Neuronal stem cell (in vitro differentiated cells): Measurements from ENCODE around the gene ZNF697.

Experiments used
- DNase-seq: peaks from one replicate; pipeline ENCODE4 v3.0.0-alpha.2; 2013; ENCODE audit warnings: low spot score
- H2AFZ ChIP-seq: one replicate; pipeline ENCODE4 v1.6.1; 2013; ENCODE audit warnings: mild to moderate bottlenecking, low read length, inconsistent platforms
- H2AK5ac ChIP-seq: 2 replicates; pipeline ENCODE4 v1.6.1; 2013; ENCODE audit warnings: low read depth, mild to moderate bottlenecking, inconsistent platforms, low read length, moderate library complexity, mixed read lengths
- H2BK120ac ChIP-seq: 2 replicates; pipeline ENCODE4 v1.6.1; 2013; ENCODE audit warnings: low read depth, mild to moderate bottlenecking, inconsistent platforms, low read length, moderate library complexity, mixed read lengths
- H2BK12ac ChIP-seq: one replicate; pipeline ENCODE4 v1.6.1; 2013; ENCODE audit warnings: low read length, inconsistent platforms
- H2BK15ac ChIP-seq: 2 replicates; pipeline ENCODE4 v1.6.1; 2013; ENCODE audit warnings: mild to moderate bottlenecking, low read length, inconsistent platforms, mixed read lengths
- H2BK5ac ChIP-seq: one replicate; pipeline ENCODE4 v1.6.1; 2013; ENCODE audit warnings: inconsistent platforms, mild to moderate bottlenecking, low read length, moderate library complexity
- H3K14ac ChIP-seq: one replicate; pipeline ENCODE4 v1.6.1; 2013; ENCODE audit warnings: low read length, inconsistent platforms
- H3K18ac ChIP-seq: 2 replicates; pipeline ENCODE4 v1.6.1; 2013; ENCODE audit warnings: low read length, inconsistent platforms
- H3K23ac ChIP-seq: 2 replicates; pipeline ENCODE4 v1.6.1; 2013; ENCODE audit warnings: low read depth, mild to moderate bottlenecking, mixed read lengths, low read length, inconsistent platforms; ENCODE audit not compliant: poor library complexity
- H3K27ac ChIP-seq: replicated peaks from 3 replicates; pipeline ENCODE4 v1.5.1; 2013; ENCODE audit warnings: low read length, inconsistent platforms
- H3K27me3 ChIP-seq, 3 experiments: 2 replicates each; pipeline ENCODE4 v1.6.1; 2013; ENCODE audit warnings: low read length in 3 of 3, mild to moderate bottlenecking in 2 of 3, inconsistent platforms in 1 of 3, low read depth in 1 of 3, mixed read lengths in 1 of 3, moderate library complexity in 1 of 3; ENCODE audit not compliant: control insufficient read depth in 3 of 3, insufficient read depth in 3 of 3
- H3K36me3 ChIP-seq, 2 donors: replicated peaks in 1 of 2; 2 replicates each; pipeline ENCODE4 v1.6.1; 2013; ENCODE audit warnings: low read length in 2 of 2; ENCODE audit not compliant: control insufficient read depth in 2 of 2, insufficient read depth in 2 of 2
- H3K4ac ChIP-seq: 2 replicates; pipeline ENCODE4 v1.6.1; 2013; ENCODE audit warnings: inconsistent platforms, mild to moderate bottlenecking, low read length, moderate library complexity
- H3K4me1 ChIP-seq, 2 donors: 1 replicate in 1 of 2; 2 replicates in 1 of 2; pipeline ENCODE4 v1.6.1; 2013; ENCODE audit warnings: low read length in 2 of 2, low read depth in 1 of 2; ENCODE audit not compliant: control insufficient read depth in 2 of 2, insufficient read depth in 1 of 2
- H3K4me2 ChIP-seq: one replicate; pipeline ENCODE4 v1.6.1; 2013; ENCODE audit warnings: mild to moderate bottlenecking, low read length, inconsistent platforms; ENCODE audit not compliant: insufficient read depth, poor library complexity, severe bottlenecking
- H3K4me3 ChIP-seq, 2 donors: 2 replicates each; pipeline ENCODE4 v1.5.1; 2013; ENCODE audit warnings: low read length in 2 of 2, mild to moderate bottlenecking in 2 of 2, inconsistent platforms in 1 of 2, moderate library complexity in 1 of 2
- H3K79me1 ChIP-seq: one replicate; pipeline ENCODE4 v1.6.1; 2013; ENCODE audit warnings: low read depth, mild to moderate bottlenecking, inconsistent platforms, low read length, moderate library complexity
- H3K9ac ChIP-seq: one replicate; pipeline ENCODE4 v1.6.1; 2013; ENCODE audit warnings: mild to moderate bottlenecking, low read depth, low read length, inconsistent platforms; ENCODE audit not compliant: poor library complexity
- H3K9me3 ChIP-seq, 2 donors: replicated peaks in 1 of 2; 2 replicates each; pipeline versions ENCODE3 to v1.6.1; 2013; ENCODE audit warnings: low read length in 2 of 2, mild to moderate bottlenecking in 2 of 2, inconsistent platforms in 1 of 2, low read depth in 1 of 2, mixed read lengths in 1 of 2, moderate library complexity in 1 of 2; ENCODE audit not compliant: control insufficient read depth in 2 of 2, insufficient read depth in 1 of 2
- H4K8ac ChIP-seq: one replicate; pipeline ENCODE4 v1.6.1; 2013; ENCODE audit warnings: low read depth, mild to moderate bottlenecking, inconsistent platforms, low read length, moderate library complexity
- H4K91ac ChIP-seq: one replicate; pipeline ENCODE4 v1.6.1; 2013; ENCODE audit warnings: low read length, low read depth, mild to moderate bottlenecking, inconsistent platforms; ENCODE audit not compliant: poor library complexity
- WGBS, 2 donors: extraction: QIAGEN DNeasy Blood & Tissue Kit; methylation state at CpG; one replicate each; pipeline ENCODE4 v1.1.7; 2013; ENCODE audit warnings: missing lambda C conversion rate in 2 of 2, mixed read lengths in 1 of 2; ENCODE audit not compliant: insufficient read length in 2 of 2, insufficient replicate concordance in 1 of 2; ENCODE audit errors: extremely low coverage in 2 of 2; 5-methylcytosine and 5-hydroxymethylcytosine counted together

ZNF697 gene

DNA sequence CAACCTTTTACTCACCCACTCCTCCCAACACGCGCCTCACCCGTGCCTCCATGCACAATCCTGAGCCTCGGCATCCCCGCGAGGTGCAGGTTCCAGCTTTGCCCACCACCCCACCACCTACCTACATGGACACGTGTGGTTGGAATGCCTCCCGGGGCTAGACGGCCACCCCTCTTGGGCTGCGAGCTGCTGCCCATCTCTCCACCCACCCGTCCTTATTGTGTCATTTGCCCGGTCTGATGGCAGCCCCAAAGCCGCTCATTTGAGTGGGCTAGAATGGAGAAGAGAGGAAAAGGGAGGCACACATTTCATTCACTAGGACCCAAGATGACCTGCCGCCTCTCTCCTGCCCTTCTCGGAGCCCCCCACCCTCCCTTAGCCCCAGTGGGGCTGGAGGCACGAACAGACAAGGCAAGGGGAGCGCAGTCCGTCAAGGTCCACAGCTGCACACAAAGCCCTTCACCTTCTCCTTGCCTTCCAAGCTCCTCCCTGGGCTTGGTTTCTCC is 785 bp downstream of the ZNF697 start:
- Histone ChIP-seq H3K79me1 (peaks cover 5% of the 10 kb centered on the region), H3K4me3 (peak overlapping the region; percentile 90 to 95), H3K23ac (peak overlapping the region; percentile 96), H3K4me1 (peaks cover 7% of the 10 kb centered on the region in 2 donors), H4K91ac (no peak overlapping the region), H3K9ac (peak overlapping the region; percentile 87), H2AFZ (peak overlapping the region; percentile 99), H2BK15ac (no peak overlapping the region), H3K36me3 (no peaks in the 10 kb centered on the region), H3K27ac (no peak overlapping the region), H3K4me2 (peak overlapping the region; percentile 88), H3K14ac (peak overlapping the region; percentile 42), H2BK120ac (no peak overlapping the region), H4K8ac (no peak overlapping the region), H3K4ac (no peak overlapping the region), H2BK5ac (peak overlapping the region; percentile 40), H2BK12ac (no peak overlapping the region), H2AK5ac (no peak overlapping the region), H3K27me3 (peaks cover 0 to 27% (median 0%) of the 10 kb centered on the region in 3 experiments), H3K9me3 (no peaks in the 10 kb centered on the region), H3K18ac (peak overlapping the region; percentile 63)
- no peak for DNase-seq
- WGBS, 2 donors, result no CpG with 5 or more reads among the region's 18 CpGs

DNA sequence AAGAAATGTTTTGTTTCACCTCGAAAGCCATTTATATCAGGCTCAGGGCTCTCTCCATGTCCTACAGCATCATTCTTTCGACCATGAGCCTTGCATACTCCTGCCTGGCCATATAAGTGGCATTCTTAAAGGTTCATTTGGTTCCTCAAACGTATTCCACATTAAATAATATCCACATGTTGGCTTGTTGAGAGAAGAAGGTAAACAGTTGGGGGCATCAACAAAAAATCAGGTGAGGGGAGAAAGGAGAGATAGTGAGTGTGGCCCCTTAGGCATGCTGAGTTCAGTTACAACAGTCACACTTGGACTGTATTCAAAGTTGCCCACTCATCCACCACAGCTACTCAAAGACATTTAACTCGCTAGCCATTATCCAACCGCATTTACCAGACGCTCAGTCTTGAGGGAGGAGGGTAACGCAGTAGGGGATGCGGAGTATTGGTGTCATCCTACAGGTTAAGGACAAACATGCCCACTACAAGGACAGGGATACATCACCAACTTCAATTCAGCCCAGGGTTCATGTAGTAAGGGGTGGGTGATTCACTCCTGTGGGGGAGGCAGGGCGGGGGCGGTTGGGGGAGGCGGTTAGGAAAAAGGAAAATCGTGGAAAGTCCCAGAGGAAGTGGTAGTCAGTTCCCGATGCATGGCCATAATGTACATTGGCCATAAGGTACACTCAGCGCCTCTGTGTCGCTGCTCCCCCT is 1.4 kb downstream of the ZNF697 start:
- DNase-seq, result no peak
- Histone ChIP-seq H4K8ac (no peak overlapping the region), H3K27me3 (peaks cover 0 to 21% (median 0%) of the 10 kb centered on the region in 3 experiments), H3K27ac (no peak overlapping the region), H2BK5ac (no peak overlapping the region), H3K36me3 (peaks cover 0 to 5% of the 10 kb centered on the region in 2 donors), H3K23ac (peak overlapping the region; percentile 19), H2BK12ac (no peak overlapping the region), H3K9me3 (peaks cover 0 to 4% of the 10 kb centered on the region in 2 donors), H4K91ac (no peak overlapping the region), H2BK15ac (no peak overlapping the region), H2BK120ac (no peak overlapping the region), H2AFZ (peak overlapping the region; percentile 99), H3K4me3 (peak overlapping the region; percentile 90 to 95), H3K4me1 (peaks cover 7% of the 10 kb centered on the region in 2 donors), H3K79me1 (peaks cover 5% of the 10 kb centered on the region), H3K14ac (peak overlapping the region; percentile 42), H2AK5ac (no peak overlapping the region), H3K4me2 (peak overlapping the region; percentile 88), H3K18ac (peak overlapping the region; percentile 63), H3K4ac (no peak overlapping the region), H3K9ac (peak overlapping the region; percentile 60)
- no CpG with 5 or more reads among the region's 15 CpGs for WGBS, 2 donors

DNA sequence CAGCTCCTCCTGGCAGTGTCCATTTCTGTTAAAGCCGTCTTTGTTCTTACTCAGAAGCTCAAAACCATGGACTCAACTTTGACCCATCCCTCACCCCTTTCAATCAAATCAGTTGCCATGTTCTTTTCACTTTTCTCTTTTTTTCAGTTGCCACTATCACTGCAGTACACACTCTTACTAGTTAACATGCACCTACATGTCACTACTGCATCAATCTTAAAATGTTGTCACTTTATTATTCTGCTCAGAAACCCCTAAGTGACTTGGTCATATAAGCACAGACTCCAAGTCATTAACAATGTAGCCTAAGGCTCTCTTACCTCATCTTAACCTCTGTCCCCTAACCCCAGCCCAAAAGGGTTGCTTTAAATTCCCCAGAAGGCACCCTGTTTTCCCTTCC is 9.0 kb downstream of the ZNF697 start:
- no peak overlapping the region for H3K9ac ChIP-seq
- H3K4ac ChIP-seq, result no peak overlapping the region
- no peaks in the 10 kb centered on the region for H3K27me3 ChIP-seq
- DNase-seq, result no peak
- no peaks in the 10 kb centered on the region for H3K79me1 ChIP-seq
- H2AK5ac ChIP-seq, result no peak overlapping the region
- H2BK12ac ChIP-seq, result no peak overlapping the region
- no peak overlapping the region for H3K14ac ChIP-seq
- no peak overlapping the region for H3K27ac ChIP-seq
- peaks cover 0 to 5% of the 10 kb centered on the region in 2 donors for H3K4me1 ChIP-seq
- no peak overlapping the region for H3K23ac ChIP-seq
- H3K4me2 ChIP-seq, result no peak overlapping the region
- no peak overlapping the region for H3K4me3 ChIP-seq
- no peak overlapping the region for H2BK15ac ChIP-seq
- H3K36me3 ChIP-seq, result peaks cover 0 to 9% of the 10 kb centered on the region in 2 donors
- H2AFZ ChIP-seq, result no peak overlapping the region
- H4K91ac ChIP-seq, result no peak overlapping the region
- H4K8ac ChIP-seq, result no peak overlapping the region
- no peak overlapping the region for H3K18ac ChIP-seq
- no peak overlapping the region for H2BK120ac ChIP-seq
- peaks cover 0 to 8% of the 10 kb centered on the region in 2 donors for H3K9me3 ChIP-seq
- no CpG with 5 or more reads among the region's 1 CpG for WGBS, 2 donors
- no peak overlapping the region for H2BK5ac ChIP-seq

DNA sequence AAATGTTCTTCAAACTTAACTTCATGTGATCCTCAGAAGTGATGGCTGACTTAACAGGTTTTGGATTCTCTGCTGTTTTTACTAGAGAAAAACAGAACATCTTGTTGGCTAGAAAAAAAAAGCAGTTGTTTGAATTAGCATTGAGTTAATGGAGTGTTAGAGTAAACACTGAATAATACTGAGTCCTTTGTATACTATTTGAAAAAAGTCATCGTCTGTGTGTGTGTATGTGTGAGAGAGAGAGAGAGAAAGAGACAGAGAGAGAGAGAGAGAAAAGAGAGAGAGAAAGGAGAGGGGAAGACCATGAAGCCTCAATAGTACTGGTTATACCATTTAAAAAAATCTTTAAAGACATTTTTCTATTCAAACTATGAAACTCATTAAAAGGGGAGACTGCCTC is 10.4 kb downstream of the ZNF697 start:
- Histone ChIP-seq H3K14ac (no peak overlapping the region), H2BK120ac (no peak overlapping the region), H3K23ac (no peak overlapping the region), H2AK5ac (no peak overlapping the region), H4K8ac (no peak overlapping the region), H2BK5ac (no peak overlapping the region), H3K4me1 (peaks cover 0 to 5% of the 10 kb centered on the region in 2 donors), H2BK12ac (no peak overlapping the region), H3K4me3 (no peak overlapping the region), H3K18ac (no peak overlapping the region), H4K91ac (no peak overlapping the region), H3K4me2 (no peak overlapping the region), H3K79me1 (no peaks in the 10 kb centered on the region), H3K36me3 (peaks cover 0 to 11% of the 10 kb centered on the region in 2 donors), H3K27ac (no peak overlapping the region), H3K9me3 (peaks cover 0 to 8% of the 10 kb centered on the region in 2 donors), H3K4ac (no peak overlapping the region), H2BK15ac (no peak overlapping the region), H3K9ac (no peak overlapping the region), H2AFZ (no peak overlapping the region), H3K27me3 (no peaks in the 10 kb centered on the region)
- DNase-seq, result no peak
- WGBS, 2 donors, result no CpG with 5 or more reads among the region's 1 CpG
